SH-SY5Y (cell line): ENCODE results near the gene PKP3.

Experiments used
- GATA2 ChIP-seq: IDR thresholded peaks from 2 replicates; pipeline ENCODE4 v1.6.1; 2011; ENCODE audit warnings: mild to moderate bottlenecking, low read depth, low read length
- GATA3 ChIP-seq: IDR thresholded peaks from 2 replicates; pipeline ENCODE4 v1.6.1; 2011; ENCODE audit warnings: low read depth, mild to moderate bottlenecking, low read length, moderate library complexity

PKP3 gene

GRCh38 chr11:418343-419247, 24.6 kb downstream of the PKP3 start:
- TF ChIP-seq GATA2 = no peak
- no peak for TF ChIP-seq GATA3

- TF ChIP-seq GATA3 (no peak), GATA2 (no peak)
Measured at GRCh38 chr11:419248-420005, 25.4 kb downstream of the PKP3 start.

DNA sequence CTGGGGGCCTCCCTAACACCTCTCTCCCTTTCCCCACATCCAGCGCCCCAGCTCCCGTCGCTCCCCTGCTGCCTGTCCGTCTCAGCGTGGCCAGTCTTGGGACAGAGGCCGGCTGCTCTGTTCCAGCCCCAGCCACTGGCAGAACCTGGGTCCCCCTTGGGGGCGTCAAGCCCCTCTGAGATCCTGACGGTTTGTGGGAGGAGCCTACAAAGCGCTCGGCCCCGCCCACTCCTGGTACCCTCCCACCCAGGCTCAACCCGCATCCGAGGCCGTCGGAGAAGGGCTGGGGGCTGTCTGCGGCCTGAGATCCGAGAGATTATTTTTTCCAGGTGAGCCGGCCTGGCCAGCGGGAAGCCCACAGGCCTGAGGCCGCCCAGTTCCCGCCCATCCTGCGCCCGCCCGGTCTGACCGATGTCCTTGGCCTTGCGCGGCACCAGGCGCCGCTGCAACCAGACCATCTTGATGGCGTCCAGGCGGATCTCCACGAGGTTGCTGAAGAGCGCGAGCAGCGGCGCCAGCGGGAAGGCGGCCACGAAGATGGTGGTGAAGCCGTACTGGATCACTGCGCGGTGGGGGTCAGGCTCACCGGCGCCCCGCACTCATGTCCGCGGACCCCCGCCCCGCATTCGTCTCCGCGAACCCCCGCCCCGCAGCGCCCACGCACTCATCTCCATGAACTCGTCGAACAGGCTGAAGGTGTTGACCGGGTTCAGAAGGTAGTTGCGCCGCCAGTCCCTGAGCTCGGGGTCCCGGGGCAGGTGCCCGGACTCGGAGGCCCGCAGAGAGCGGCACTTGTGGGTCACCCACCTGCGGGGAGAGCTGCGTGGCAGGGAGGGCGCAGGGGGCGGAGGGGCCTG, 26.3 kb downstream of the PKP3 start:
- no peak for TF ChIP-seq GATA3
- no peak for TF ChIP-seq GATA2

DNA sequence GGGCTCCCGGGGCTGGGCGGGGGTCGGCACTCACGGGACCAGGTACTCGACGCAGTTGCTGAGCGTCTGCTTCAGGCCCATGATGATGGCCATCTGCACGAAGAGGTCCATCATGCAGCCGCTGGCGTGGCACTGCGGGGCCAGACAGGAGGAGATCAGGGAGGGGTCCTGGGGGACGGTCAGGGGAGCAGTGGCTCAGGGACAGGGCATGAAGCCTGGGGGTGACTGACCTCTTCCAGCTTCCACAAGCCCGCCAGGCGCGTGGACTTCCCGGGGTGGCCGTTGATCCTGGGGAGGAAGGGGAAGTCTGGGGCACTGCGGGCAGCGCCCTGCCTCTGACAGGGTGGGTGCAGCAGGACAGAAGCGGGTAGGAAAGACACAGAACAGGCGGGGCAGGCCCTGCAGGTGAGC, 26.9 kb downstream of the PKP3 start:
- no peak for TF ChIP-seq GATA2
- no peak for TF ChIP-seq GATA3

GRCh38 chr11:422249-422656, 28.2 kb downstream of the PKP3 start:
- no peak for TF ChIP-seq GATA3
- TF ChIP-seq GATA2 = no peak

DNA sequence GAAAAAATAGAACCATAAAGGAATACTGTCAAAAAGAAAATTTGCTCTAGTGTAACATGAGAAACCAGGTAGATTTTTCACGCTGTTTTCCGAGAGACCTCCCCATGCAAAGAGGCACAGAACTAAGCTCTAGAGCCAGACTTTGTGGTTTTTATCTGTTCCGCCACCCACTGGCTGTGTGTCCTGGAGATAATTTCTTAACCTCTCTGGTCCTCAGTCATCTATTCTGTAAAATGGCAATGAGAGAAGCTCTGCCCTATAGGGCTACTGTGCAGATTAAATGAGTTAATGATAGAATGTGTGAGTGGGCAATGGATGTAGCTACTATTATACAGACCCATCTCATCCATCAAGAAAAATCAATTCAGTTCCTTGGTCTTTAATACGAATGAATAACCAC, 30.2 kb downstream of the PKP3 start:
- no peak for TF ChIP-seq GATA2
- no peak for TF ChIP-seq GATA3

- TF ChIP-seq GATA3 (no peak), GATA2 (no peak)
Measured at GRCh38 chr11:425301-425700, 31.3 kb downstream of the PKP3 start.

DNA sequence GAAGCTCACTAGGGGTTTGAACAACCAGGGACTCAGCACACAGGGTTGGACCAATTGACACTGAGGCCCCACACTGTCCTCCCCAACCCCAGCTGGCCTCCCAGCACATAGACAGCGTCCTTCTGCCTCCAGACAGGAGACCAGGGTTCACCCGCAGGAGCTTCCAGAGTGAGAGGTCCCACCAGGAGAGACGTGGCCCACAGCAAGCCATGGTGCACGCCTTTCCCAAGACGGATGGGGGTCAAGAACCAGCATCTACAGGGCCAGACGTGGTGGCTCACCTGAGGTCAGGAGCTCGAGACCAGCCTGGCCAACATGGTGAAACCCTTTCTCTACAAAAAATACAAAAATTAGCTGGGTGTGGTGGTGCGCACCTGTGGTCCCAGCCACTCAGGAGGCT, 32.8 kb downstream of the PKP3 start:
- TF ChIP-seq GATA3 (no peak), GATA2 (no peak)

DNA sequence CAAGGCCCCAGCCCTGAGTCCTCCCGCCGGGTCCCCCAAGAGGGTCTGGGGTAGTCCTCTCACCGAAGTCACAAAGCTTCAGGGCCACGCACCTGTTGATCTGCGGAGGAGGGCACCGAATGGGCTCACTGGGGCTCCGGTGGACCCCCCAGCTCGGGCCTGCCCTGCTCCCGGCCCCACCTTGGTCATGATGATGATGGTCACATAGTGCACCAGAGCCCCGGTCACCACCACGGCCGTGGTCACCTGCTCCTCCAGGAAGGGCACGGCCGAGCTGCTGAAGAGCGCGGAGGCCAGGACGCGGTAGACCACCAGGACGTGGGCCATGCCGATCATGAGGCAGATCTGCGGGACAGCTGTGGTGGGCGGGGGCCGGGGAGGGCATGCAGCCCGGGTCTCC, 34.3 kb downstream of the PKP3 start:
- TF ChIP-seq GATA2 (no peak), GATA3 (no peak)

GRCh38 chr11:429391-429790, 35.4 kb downstream of the PKP3 start:
- TF ChIP-seq GATA3 = no peak
- TF ChIP-seq GATA2 = no peak

DNA sequence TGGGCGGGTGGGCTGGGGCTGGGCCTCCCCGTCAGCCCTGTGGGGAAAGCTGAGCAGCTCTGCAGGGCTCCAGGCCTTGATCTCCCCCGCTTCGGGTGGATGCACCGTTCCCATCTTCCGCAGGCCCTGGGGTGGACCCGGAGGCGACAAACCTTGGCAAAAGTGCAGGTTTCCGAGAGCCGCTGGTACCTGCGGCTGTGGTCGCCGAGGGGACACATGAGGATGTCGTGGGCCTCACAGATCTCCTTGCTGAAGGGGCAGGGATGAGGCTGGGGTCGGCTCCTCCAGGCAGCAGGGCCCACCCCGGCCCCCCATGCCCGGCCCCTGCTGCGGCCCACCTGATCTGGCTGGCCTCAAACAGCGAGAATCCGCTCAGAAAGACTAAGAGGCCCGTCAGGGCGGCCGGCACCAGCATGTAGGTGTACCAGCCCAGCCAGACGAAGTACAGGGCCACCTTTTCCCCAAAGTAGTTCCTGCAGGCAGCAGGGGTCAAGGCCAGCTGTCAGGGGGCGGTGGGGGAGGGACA, 36.0 kb downstream of the PKP3 start:
- TF ChIP-seq GATA3 = no peak
- no peak for TF ChIP-seq GATA2

- TF ChIP-seq GATA3 = no peak
- no peak for TF ChIP-seq GATA2
Measured at GRCh38 chr11:431921-432320, 37.9 kb downstream of the PKP3 start.

GRCh38 chr11:432501-433100, 38.6 kb downstream of the PKP3 start:
- TF ChIP-seq GATA3 (no peak), GATA2 (no peak)

- TF ChIP-seq GATA3 (no peak), GATA2 (no peak)
Measured at GRCh38 chr11:433111-433510, 39.1 kb downstream of the PKP3 start.
